ENCODE measurements around the gene RHBDL2. TPM values are rescaled to one million over a fixed set of nuclear protein-coding genes. Genes with fewer than 3 reads are reported as not detected.
"Not testable (repeated sequence)": the region's sequence is repeated elsewhere in the genome, so short reads cannot be mapped to it uniquely, and the experiment has no call there.

The RHBDL2 gene
- total RNA-seq, 2 experiments from 2014 or later: not detected

- peak; percentile 71 for DNase-seq
- H3K9me3 Mint-ChIP-seq: no peaks in the 10 kb centered on the region
- H3K27ac Mint-ChIP-seq: peak overlapping the region; percentile 71
- peaks cover 22% of the 10 kb centered on the region for H3K4me1 Mint-ChIP-seq
- H3K27me3 Mint-ChIP-seq: no peaks in the 10 kb centered on the region
- H3K4me3 Mint-ChIP-seq: peak overlapping the region; percentile 92
- POLR2A ChIA-PET: interaction anchor here (0.5 to 4.0 kb wide), 5 partner anchors 13 to 1161 kb away, joined by 3 to 19 read pairs (median 3); partner anchors contain the start of gene MYCBP
- peaks cover 10% of the 10 kb centered on the region for H3K36me3 Mint-ChIP-seq
- ATAC-seq (ENCODE audit: low read depth): peak; percentile 25
Measured at GRCh38 chr1:38858833-38859560, 82.6 kb downstream of the RHBDL2 start.

GRCh38 chr1:38852780-38853179, 88.8 kb downstream of the RHBDL2 start:
- POLR2A ChIA-PET: no interaction called here
- ATAC-seq (ENCODE audit: low read depth) (no peak), DNase-seq (no peak)
- no peaks in the 10 kb centered on the region for H3K9me3 Mint-ChIP-seq
- H3K36me3 Mint-ChIP-seq: peaks cover 14% of the 10 kb centered on the region
- H3K27ac Mint-ChIP-seq: no peak overlapping the region
- peaks cover 8% of the 10 kb centered on the region for H3K4me1 Mint-ChIP-seq
- H3K4me3 Mint-ChIP-seq: no peak overlapping the region
- no peaks in the 10 kb centered on the region for H3K27me3 Mint-ChIP-seq

GRCh38 chr1:38848071-38848470, 93.6 kb downstream of the RHBDL2 start:
- H3K9me3 Mint-ChIP-seq: peaks cover 1% of the 10 kb centered on the region
- POLR2A ChIA-PET: no interaction called here
- DNase-seq: no peak
- H3K27ac Mint-ChIP-seq: no peak overlapping the region
- no peak for ATAC-seq (ENCODE audit: low read depth)
- no peaks in the 10 kb centered on the region for H3K27me3 Mint-ChIP-seq
- H3K4me1 Mint-ChIP-seq: peaks cover 4% of the 10 kb centered on the region
- no peak overlapping the region for H3K4me3 Mint-ChIP-seq
- peaks cover 21% of the 10 kb centered on the region for H3K36me3 Mint-ChIP-seq

GRCh38 chr1:38846210-38846609, 95.4 kb downstream of the RHBDL2 start:
- Mint-ChIP-seq H3K36me3 (peaks cover 17% of the 10 kb centered on the region), H3K27me3 (no peaks in the 10 kb centered on the region), H3K4me1 (peaks cover 4% of the 10 kb centered on the region), H3K4me3 (no peak overlapping the region), H3K9me3 (peaks cover 1% of the 10 kb centered on the region), H3K27ac (no peak overlapping the region)
- DNase-seq (no peak), ATAC-seq (ENCODE audit: low read depth) (no peak)
- POLR2A ChIA-PET: interaction anchor here (0.6 kb wide), 1 partner anchor 159 kb away, joined by 5 read pairs; no protein-coding TSS in a partner anchor

- ATAC-seq (ENCODE audit: low read depth); H3K4me1 Mint-ChIP-seq; H3K9me3 Mint-ChIP-seq; POLR2A ChIA-PET; H3K27me3 Mint-ChIP-seq; DNase-seq; H3K4me3 Mint-ChIP-seq: not testable (repeated sequence)
- Mint-ChIP-seq H3K36me3 (peaks cover 19% of the 10 kb centered on the region), H3K27ac (peak overlapping the region; percentile 57)
Measured at GRCh38 chr1:38845088-38845487, 96.5 kb downstream of the RHBDL2 start.

- POLR2A ChIA-PET: no interaction called here
- no peak for ATAC-seq (ENCODE audit: low read depth)
- DNase-seq: no peak
- Mint-ChIP-seq H3K4me3 (no peak overlapping the region), H3K9me3 (peaks cover 1% of the 10 kb centered on the region), H3K27me3 (no peaks in the 10 kb centered on the region), H3K27ac (no peak overlapping the region), H3K36me3 (peaks cover 20% of the 10 kb centered on the region), H3K4me1 (peaks cover 2% of the 10 kb centered on the region)
Measured at GRCh38 chr1:38840281-38840680, 101.3 kb downstream of the RHBDL2 start.

- ATAC-seq (ENCODE audit: low read depth): no peak
- POLR2A ChIA-PET: no interaction called here
- Mint-ChIP-seq H3K27ac (no peak overlapping the region), H3K9me3 (no peaks in the 10 kb centered on the region), H3K4me3 (no peak overlapping the region), H3K4me1 (peaks cover 2% of the 10 kb centered on the region), H3K27me3 (peaks cover 7% of the 10 kb centered on the region), H3K36me3 (peaks cover 13% of the 10 kb centered on the region)
- DNase-seq: no peak
Measured at GRCh38 chr1:38839363-38839762, 102.3 kb downstream of the RHBDL2 start.

- H3K4me1 Mint-ChIP-seq; H3K27ac Mint-ChIP-seq; DNase-seq; H3K36me3 Mint-ChIP-seq; H3K9me3 Mint-ChIP-seq; ATAC-seq (ENCODE audit: low read depth); H3K4me3 Mint-ChIP-seq: not testable (repeated sequence)
- peaks cover 21% of the 10 kb centered on the region for H3K27me3 Mint-ChIP-seq
- POLR2A ChIA-PET: interaction anchor here (0.7 kb wide), 1 partner anchor 630 kb away, joined by 4 read pairs; no protein-coding TSS in a partner anchor
Measured at GRCh38 chr1:38836316-38836715, 105.3 kb downstream of the RHBDL2 start.

Other genes starting within 250 kb of the RHBDL2 start
- 10 to 100 TPM; 15.8 to 16.3 TPM for gene RRAGC, start 82.1 kb downstream of the RHBDL2 start, total RNA-seq
- gene MYCBP, start 68.5 kb downstream of the RHBDL2 start, total RNA-seq: 10 to 100 TPM; 30.4 to 34.3 TPM
- not detected for gene GJA9, start 60.2 kb downstream of the RHBDL2 start, total RNA-seq
- 10 to 100 TPM; 55.5 to 60.2 TPM for gene AKIRIN1, start 49.4 kb upstream of the RHBDL2 start, total RNA-seq
- 100 to 1,000 TPM; 107 to 113 TPM for gene NDUFS5, start 84.5 kb upstream of the RHBDL2 start, total RNA-seq

Measured in activated naive CD8-positive, alpha-beta T cell treated with anti-CD3 and anti-CD28 coated beads, Interleukin-2, amount 10 ng/mL, durations not matched to agents 7 days and 5 days (primary cell).